SU-DHL-6 (cell line): ENCODE measurements around the gene ATXN2.

ENCODE experiments used
- EZH2phosphoT487 ChIP-seq: fragments of 200-600 bp; sonication (generic), shearing (Covaris generic); conservative IDR thresholded peaks from 2 replicates; pipeline ENCODE4 v1.6.1; 2018; ENCODE audit warnings: mild to moderate bottlenecking, antibody characterized with exemption, low read length, moderate library complexity, mixed read lengths
- TF ChIP-seq, protein P1 (sequence below): fragments of 200-600 bp; sonication (generic); IDR thresholded peaks from one replicate; pipeline ENCODE4 v1.5.1; 2017; ENCODE audit warnings: antibody characterized with exemption, mild to moderate bottlenecking, low read length, moderate library complexity; ENCODE audit not compliant: insufficient read depth, poor library complexity, severe bottlenecking

GRCh38 chr12:111443586-111443985, 155.5 kb downstream of the ATXN2 start:
- TF ChIP-seq, protein P1, sequence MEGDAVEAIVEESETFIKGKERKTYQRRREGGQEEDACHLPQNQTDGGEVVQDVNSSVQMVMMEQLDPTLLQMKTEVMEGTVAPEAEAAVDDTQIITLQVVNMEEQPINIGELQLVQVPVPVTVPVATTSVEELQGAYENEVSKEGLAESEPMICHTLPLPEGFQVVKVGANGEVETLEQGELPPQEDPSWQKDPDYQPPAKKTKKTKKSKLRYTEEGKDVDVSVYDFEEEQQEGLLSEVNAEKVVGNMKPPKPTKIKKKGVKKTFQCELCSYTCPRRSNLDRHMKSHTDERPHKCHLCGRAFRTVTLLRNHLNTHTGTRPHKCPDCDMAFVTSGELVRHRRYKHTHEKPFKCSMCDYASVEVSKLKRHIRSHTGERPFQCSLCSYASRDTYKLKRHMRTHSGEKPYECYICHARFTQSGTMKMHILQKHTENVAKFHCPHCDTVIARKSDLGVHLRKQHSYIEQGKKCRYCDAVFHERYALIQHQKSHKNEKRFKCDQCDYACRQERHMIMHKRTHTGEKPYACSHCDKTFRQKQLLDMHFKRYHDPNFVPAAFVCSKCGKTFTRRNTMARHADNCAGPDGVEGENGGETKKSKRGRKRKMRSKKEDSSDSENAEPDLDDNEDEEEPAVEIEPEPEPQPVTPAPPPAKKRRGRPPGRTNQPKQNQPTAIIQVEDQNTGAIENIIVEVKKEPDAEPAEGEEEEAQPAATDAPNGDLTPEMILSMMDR: no peak
- no peak for TF ChIP-seq EZH2phosphoT487
